ENCODE data around the gene MFAP2. TPM values are rescaled to one million over a fixed set of nuclear protein-coding genes. Genes with fewer than 3 reads are reported as not detected.

MFAP2 gene
- total RNA-seq, 1 experiment from 2014 or later, result 152 TPM

GRCh38 chr1:16956775-16957174 is 23.6 kb downstream of the MFAP2 start:
- Histone ChIP-seq H3K27ac (ENCODE audit: insufficient read length, low read depth, low read length) (no peak overlapping the region), H2BK15ac (ENCODE audit: low read depth, low read length) (no peak overlapping the region), H3K4me2 (ENCODE audit: insufficient read depth, insufficient read length, low read length) (no peak overlapping the region), H2BK5ac (ENCODE audit: insufficient read length, low read length) (no peak overlapping the region), H3K27me3 (ENCODE audit: insufficient read depth, low read length) (no peaks in the 10 kb centered on the region), H3K56ac (ENCODE audit: insufficient read length, low read depth, low read length) (no peak overlapping the region), H3K9me3 (ENCODE audit: control insufficient read depth, low read depth, low read length) (no peaks in the 10 kb centered on the region), H3K4me1 (ENCODE audit: insufficient read depth, low read length) (no peaks in the 10 kb centered on the region), H3T11ph (ENCODE audit: low read length) (no peak overlapping the region), H4K20me1 (ENCODE audit: control insufficient read depth, insufficient read depth, insufficient read length) (no peaks in the 10 kb centered on the region), H3K79me2 (ENCODE audit: insufficient read depth, low read length) (no peaks in the 10 kb centered on the region), H3K23ac (ENCODE audit: insufficient read length, low read depth, low read length) (no peak overlapping the region), H2AK5ac (ENCODE audit: insufficient read length, low read length) (no peak overlapping the region), H3K23me2 (ENCODE audit: insufficient read length, low read depth, low read length, poor library complexity, severe bottlenecking) (no peaks in the 10 kb centered on the region), H3K14ac (ENCODE audit: insufficient read depth, low read length) (no peak overlapping the region), H2BK12ac (ENCODE audit: insufficient read length, low read depth, low read length) (no peak overlapping the region), H3K79me1 (ENCODE audit: insufficient read depth, low read depth, low read length, poor library complexity, severe bottlenecking) (no peaks in the 10 kb centered on the region), H2AFZ (ENCODE audit: low read length) (no peak overlapping the region), H2BK120ac (ENCODE audit: low read depth, low read length, poor library complexity, severe bottlenecking) (no peak overlapping the region), H3K4ac (ENCODE audit: low read depth, low read length) (no peak overlapping the region), H3K18ac (ENCODE audit: insufficient read length, low read depth, low read length) (no peak overlapping the region), H4K5ac (ENCODE audit: insufficient read length, low read depth, low read length) (no peak overlapping the region), H2BK20ac (ENCODE audit: low read depth, low read length, poor library complexity, severe bottlenecking) (no peak overlapping the region), H4K91ac (ENCODE audit: insufficient read length, low read depth, low read length) (no peak overlapping the region), H3K9ac (ENCODE audit: extremely low read depth, insufficient read length, low read length) (no peak overlapping the region), H4K8ac (replicated peaks; ENCODE audit: insufficient read length, low read depth, low read length) (no peak overlapping the region)
- no peaks in the 10 kb centered on the region for H3K9me3 Mint-ChIP-seq
- no peaks in the 10 kb centered on the region for H3K27me3 Mint-ChIP-seq (ENCODE audit: low read depth)
- H3K4me1 Mint-ChIP-seq, result peaks cover 3 to 5% of the 10 kb centered on the region in 2 experiments
- no peak overlapping the region; a peak in 2 of 7 replicates for H3K27ac Mint-ChIP-seq
- no peak for DNase-seq
- no CpG with 5 or more reads among the region's 8 CpGs for WGBS (ENCODE audit: extremely low coverage, insufficient read length, low lambda C conversion rate)
- no peak for TF ChIP-seq CTCF (conservative IDR thresholded peaks at IDR 0.05)
- no peak overlapping the region for H3K4me3 Mint-ChIP-seq
- H3K36me3 Mint-ChIP-seq (ENCODE audit: insufficient read depth in 1 of 3, low read depth in 3 of 3), result peaks cover 4 to 23% (median 23%) of the 10 kb centered on the region in 3 experiments; a peak in 6 of 7 replicates

Measured in H9 (cell line).